ENCODE measurements around the gene FN3KRP.

DNA sequence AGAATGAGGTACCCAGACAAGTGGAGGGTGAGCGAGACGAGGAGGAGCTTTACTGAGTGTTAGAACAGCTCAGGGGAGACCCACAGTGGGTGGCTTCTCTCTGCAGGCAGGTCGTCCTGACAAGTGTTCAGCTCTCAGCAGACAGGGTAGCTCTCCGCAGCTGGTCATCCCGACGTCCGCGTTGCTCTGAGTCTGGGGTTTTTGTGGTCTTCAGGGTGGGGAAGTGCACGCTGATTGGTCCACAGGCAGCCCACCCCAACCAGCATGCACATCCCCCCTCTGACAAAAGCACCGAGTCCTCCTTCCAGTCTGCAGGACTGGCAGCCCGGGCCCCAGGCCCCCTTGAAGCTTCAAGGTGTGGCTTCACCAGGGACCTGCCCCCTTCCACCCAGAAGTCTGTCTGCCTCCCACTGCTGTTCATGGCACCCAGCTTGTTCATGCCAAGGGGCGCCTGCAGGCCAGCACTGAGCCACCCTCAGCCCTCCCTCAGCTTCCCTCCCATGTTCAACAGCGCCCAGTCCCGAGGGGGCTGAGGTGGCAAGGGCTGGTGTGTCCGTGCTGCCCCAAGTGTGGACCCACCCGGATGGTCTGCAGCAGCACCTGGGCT, 48.4 kb upstream of the FN3KRP start:
- TF ChIP-seq, protein P1, sequence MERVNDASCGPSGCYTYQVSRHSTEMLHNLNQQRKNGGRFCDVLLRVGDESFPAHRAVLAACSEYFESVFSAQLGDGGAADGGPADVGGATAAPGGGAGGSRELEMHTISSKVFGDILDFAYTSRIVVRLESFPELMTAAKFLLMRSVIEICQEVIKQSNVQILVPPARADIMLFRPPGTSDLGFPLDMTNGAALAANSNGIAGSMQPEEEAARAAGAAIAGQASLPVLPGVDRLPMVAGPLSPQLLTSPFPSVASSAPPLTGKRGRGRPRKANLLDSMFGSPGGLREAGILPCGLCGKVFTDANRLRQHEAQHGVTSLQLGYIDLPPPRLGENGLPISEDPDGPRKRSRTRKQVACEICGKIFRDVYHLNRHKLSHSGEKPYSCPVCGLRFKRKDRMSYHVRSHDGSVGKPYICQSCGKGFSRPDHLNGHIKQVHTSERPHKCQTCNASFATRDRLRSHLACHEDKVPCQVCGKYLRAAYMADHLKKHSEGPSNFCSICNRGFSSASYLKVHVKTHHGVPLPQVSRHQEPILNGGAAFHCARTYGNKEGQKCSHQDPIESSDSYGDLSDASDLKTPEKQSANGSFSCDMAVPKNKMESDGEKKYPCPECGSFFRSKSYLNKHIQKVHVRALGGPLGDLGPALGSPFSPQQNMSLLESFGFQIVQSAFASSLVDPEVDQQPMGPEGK (CRISPR knock-in tag; IDR thresholded peaks at IDR 0.05; ENCODE audit: borderline replicate concordance), result no peak
- TF ChIP-seq ZFP30 (CRISPR knock-in tag; IDR thresholded peaks at IDR 0.05) (no peak), RARB (CRISPR knock-in tag; IDR thresholded peaks at IDR 0.05) (no peak), ZNF8 (CRISPR knock-in tag; IDR thresholded peaks at IDR 0.05) (no peak), CSDC2 (CRISPR knock-in tag; IDR thresholded peaks at IDR 0.05) (no peak), PPARA (CRISPR knock-in tag; IDR thresholded peaks at IDR 0.05; ENCODE audit: borderline replicate concordance) (no peak), BACH2 (CRISPR knock-in tag; IDR thresholded peaks at IDR 0.05; ENCODE audit: borderline replicate concordance) (no peak)
- TF ChIP-seq, protein P2, sequence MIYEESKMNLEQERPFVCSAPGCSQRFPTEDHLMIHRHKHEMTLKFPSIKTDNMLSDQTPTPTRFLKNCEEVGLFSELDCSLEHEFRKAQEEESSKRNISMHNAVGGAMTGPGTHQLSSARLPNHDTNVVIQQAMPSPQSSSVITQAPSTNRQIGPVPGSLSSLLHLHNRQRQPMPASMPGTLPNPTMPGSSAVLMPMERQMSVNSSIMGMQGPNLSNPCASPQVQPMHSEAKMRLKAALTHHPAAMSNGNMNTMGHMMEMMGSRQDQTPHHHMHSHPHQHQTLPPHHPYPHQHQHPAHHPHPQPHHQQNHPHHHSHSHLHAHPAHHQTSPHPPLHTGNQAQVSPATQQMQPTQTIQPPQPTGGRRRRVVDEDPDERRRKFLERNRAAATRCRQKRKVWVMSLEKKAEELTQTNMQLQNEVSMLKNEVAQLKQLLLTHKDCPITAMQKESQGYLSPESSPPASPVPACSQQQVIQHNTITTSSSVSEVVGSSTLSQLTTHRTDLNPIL (CRISPR knock-in tag; IDR thresholded peaks at IDR 0.05; ENCODE audit: low read depth), result no peak

Data from SK-N-SH treated with all-trans-retinoic acid at 6 μM for 48 hours (cell line).